Stimulated activated CD8-positive, alpha-beta memory T cell treated with anti-CD3 and anti-CD28 coated beads, Interleukin-4, amount 100 ng/mL, for 24 hours (primary cell): Measurements from ENCODE around the gene LY86.
A peak's percentile ranks its signal among the peaks of the same experiment; 100 is the strongest.
"Not testable (repeated sequence)": the region's sequence is repeated elsewhere in the genome, so short reads cannot be mapped to it uniquely, and the experiment has no call there.

Source experiments
- DNase-seq: peaks from one replicate; pipeline ENCODE4 v3.0.0-alpha.2; 2020; ENCODE audit warnings: low read depth

The LY86 gene

DNA sequence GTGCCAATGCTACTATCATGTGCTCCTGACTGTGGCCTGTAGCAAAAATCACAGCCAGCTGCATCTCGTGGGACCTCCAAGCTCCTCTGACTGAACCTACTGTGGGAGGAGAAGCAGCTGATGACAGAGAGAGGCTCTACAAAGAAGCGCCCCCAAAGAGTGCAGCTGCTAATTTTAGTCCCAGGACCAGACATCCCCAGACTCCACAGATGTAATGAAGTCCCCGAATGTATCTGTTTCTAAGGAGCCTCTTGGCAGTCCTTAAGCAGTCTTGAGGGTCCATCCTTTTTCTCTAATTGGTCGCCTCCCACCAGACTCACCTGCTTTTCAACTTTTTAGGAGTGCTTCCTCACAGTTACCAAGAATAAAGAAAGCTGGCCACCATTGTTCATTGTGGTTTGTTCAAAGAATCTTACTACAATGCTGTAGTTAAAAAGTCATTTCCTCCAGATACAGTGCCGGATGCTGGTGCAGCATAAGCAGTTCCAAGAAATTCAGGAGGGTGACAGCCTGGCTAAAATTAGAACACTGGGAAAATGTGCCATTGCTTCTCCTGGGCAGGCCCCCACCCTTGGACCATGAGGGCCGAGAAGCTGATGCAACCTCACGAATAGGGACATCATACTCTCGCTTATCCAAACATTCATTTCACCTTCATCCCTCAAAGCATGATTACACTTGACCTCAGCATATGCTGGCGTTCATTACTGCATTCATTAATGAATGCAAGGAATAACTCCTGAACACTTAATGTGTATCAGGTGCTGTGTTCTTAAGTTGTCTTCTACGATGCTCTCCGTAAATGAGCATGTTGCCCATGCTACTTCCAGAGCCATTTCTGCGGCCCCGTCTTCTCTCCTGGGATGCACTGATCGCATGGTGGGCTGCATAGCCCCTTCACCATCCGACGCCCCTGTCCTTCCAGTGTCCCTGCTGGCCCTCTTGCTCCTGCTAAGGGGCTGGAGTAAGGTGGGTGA lies 66.4 kb downstream of the LY86 start:
- DNase-seq, result peak; percentile 16

DNA sequence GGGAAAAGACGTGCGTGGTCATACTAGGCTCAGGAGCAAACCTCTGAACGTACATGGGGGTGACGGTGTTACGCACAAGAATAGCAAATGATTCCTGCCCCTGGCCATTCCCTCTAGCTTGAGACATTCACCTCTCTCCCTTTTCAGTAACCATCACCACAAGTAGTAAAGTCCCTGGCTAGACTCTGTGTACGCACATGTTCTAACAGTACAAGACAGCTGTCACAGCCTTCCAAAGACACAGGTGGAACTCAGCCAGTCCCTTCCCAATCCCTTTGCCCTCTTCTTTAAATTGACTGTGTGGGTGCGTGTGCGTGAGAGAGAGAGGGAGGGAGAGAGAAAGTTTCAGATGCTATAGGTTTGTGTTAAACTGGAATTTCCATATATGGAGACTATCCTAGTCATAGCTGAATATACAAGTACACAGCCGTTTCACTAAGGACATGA lies 67.3 kb downstream of the LY86 start:
- DNase-seq, result no peak

DNA sequence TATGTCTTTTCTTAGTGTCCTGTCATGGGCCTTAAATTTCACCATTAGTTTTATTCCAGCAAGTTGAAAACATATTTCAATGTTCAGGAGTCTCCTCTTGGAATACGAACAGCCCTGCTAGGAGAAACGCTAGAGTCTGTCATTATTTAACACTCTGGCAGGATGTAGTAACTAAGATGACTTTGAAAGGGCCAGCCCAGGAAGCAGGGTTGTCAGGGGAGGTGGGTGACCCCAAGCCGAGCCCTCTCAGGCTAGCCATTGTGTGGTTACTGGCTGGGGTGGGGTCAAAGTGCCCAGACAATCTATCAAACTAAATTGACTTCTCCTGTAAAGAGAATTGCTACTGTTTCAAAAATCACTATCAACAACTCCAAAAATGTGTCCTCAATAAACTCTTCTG lies 67.8 kb downstream of the LY86 start:
- DNase-seq, result no peak

GRCh38 chr6:6657085-6657819 lies 68.7 kb downstream of the LY86 start:
- DNase-seq, result no peak

- no peak for DNase-seq
Observed at GRCh38 chr6:6657820-6658217, 69.3 kb downstream of the LY86 start.

GRCh38 chr6:6659600-6660327 lies 71.2 kb downstream of the LY86 start:
- no peak for DNase-seq

- DNase-seq, result no peak
Observed at GRCh38 chr6:6660339-6661045, 72.0 kb downstream of the LY86 start.

- DNase-seq, result no peak
Observed at GRCh38 chr6:6661191-6661590, 72.7 kb downstream of the LY86 start.

GRCh38 chr6:6661684-6662083 lies 73.2 kb downstream of the LY86 start:
- no peak for DNase-seq

DNA sequence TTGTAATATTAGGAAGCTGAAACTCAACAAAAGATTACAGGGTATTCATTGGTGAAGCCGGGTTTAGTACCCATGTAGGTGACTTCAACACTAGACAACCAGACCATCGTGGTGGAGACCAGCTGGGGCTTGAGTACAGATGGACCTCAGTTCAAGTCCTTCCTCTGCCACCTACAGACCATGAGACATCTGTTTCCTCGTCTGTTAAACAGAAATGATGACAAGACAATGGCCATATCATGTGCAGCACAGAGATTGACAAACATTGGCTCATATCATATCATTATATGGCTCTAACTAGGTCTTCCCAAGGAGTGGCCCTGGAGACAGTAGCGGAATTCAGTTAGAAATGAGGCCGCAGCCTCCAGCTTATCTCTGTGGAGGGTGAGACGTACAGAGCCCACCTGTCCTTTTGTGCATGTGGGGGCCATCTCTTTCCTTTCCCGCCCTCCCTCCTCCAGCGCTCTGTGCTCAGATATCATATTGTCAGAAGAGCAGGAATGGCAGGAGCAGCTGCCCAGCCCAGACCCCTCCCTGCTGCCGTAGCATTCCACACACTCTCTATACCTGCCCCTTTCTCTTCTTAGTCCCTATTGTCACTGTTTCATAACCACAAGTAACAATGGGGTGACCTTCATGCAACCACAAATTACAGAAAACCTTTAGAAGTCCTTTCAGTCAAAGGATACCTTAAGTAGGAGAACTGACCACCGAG lies 75.1 kb downstream of the LY86 start:
- DNase-seq, result no peak

DNA sequence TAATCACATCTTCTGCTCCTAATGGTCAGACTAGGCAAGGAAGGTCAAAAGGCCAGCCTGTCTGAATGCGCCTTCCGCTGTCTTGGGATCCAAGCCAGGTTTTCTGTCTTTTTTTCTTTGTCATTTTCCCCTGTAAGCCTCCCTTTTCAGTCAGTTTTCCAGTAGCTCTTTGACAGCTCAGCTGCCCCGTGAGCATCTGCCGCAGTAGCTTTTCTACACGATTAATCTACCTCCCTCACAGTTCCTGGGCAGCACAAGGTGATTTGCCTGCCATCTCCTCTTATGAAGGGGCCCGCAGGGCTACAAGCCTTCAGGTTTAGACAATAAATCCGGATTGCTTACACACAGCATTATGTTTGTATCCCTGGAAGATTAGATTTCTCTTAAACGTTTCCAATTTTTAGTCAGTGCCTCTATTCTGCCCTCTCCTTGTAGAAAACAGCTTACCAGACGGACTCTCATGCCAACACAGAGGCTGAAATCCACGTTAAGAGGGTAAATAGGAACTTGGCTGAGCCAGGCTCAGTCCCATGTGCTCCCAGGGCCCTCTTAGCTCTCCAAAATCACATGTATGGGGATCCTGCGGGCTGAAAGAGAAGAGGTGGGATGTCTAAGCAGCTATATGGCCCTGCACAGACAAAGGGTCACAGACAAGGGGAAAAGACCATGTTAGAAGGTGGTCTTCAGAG lies 77.2 kb downstream of the LY86 start:
- DNase-seq, result no peak

- DNase-seq, result not testable (repeated sequence)
Observed at GRCh38 chr6:6670150-6670549, 81.6 kb downstream of the LY86 start.

DNA sequence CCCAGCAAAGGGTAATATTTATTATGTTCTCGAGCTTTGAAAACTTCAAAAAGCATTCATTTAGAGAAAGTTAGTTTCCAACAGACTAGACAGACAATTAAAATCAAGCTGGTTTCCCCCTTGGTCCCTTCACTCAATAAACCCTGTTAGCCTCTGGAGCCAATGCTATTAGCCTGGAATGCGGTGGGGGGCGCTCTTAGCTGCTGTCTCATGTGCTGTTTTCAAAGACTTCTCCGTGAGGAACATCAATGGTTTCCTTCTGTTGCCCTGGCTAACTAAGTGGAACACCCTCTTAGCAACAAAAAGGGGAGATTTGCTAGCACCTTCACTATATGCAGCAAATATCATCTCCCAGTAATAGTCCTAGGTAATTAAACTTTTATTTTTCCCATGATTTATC lies 86.4 kb downstream of the LY86 start:
- DNase-seq, result no peak

- DNase-seq, result peak; percentile 63
Observed at GRCh38 chr6:6676910-6677441, 88.5 kb downstream of the LY86 start.

- DNase-seq, result no peak
Observed at GRCh38 chr6:6678185-6678671, 89.7 kb downstream of the LY86 start.

DNA sequence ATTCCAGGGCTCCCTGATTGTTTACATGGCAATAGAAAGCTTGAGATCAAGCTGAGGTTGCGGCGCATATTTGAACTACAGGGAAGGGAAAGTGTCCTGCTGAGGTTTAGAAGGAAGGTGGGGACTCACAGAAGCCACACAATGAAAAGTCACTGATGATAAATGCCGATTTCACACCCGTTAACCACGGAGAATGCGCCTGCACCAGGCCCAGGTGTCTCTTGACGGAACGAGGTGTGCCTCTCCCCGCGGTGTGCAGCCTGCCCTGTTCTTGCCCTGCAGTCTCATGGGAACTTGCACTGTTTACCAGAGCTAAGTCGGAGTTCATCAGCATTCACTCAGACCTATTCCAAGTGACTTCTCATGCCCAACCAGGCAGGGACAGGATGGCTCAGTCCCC lies 90.3 kb downstream of the LY86 start:
- DNase-seq, result no peak

- no peak for DNase-seq
Observed at GRCh38 chr6:6679633-6680032, 91.1 kb downstream of the LY86 start.

DNA sequence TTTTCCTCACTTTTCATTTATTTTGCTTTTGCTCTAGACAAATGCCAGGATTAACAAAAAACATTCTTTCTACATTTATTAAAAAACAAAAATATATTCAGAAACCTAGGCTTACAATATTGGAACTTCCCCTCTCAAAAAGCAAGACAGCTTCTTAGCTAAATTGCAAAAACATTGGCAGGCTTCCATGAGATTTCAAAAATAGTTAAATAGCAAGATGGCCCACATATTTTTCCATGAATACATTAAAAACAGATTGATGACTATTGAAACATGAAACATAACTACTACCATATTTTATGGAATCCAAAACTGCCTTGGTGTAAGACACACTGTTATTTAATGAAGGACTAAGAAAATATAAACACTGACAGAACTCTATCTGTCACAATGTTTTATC lies 92.0 kb downstream of the LY86 start:
- DNase-seq, result no peak

GRCh38 chr6:6681075-6681849 lies 92.7 kb downstream of the LY86 start:
- DNase-seq, result no peak
